GM19238 (cell line): Measurements from ENCODE around the gene CYB561A3.

ENCODE experiments used
- DNase-seq: peaks from one replicate; pipeline ENCODE4 v3.0.0; 2011; ENCODE audit warnings: low spot score; ENCODE audit not compliant: insufficient read length

The CYB561A3 gene

DNA sequence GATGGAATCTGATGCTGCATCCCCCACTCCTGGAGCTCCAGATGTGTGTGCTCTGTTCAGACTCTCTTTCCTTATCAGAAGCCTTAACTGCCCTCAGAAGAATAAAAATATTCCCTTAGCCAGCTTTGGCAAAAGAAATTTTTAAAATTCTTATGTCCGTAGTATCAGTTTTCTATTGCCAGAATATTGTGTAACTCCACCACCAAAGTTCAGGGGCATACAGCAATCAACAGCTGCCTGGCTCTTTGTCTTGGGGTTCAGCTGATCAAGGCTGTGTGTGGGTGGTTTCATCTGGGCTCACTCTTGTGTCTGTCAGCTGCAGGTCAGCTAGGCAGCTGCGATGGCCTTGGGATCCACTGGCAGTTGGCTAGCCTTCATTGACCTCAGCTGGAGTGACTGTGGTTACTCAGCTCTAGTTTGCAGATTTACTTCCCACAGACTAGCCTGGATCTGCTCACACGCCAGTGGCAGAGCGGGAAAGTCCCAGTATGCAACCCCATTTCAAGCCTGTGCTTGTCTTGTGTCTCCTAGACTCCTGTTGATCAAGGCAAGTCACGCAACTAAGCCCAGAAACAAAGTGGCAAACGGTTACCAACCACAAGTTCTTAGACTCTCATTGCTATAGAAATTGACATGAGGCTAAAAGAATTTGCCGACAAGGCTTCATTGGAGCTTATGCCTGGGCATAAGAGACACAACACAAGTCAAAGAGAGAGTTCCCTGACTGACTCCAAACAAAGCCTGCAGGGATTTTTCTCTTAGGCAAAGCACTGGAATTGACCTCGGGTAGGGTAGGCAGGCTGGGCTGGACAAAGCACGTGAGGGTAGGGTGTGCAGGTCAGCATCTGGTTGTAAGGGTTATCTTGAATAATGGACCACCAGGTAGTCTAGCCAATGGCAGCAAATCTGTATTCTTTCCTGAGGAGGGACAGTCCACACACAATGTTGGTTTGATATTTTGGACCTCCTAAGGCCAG lies 8.0 kb upstream of the CYB561A3 start:
- DNase-seq = no peak

DNA sequence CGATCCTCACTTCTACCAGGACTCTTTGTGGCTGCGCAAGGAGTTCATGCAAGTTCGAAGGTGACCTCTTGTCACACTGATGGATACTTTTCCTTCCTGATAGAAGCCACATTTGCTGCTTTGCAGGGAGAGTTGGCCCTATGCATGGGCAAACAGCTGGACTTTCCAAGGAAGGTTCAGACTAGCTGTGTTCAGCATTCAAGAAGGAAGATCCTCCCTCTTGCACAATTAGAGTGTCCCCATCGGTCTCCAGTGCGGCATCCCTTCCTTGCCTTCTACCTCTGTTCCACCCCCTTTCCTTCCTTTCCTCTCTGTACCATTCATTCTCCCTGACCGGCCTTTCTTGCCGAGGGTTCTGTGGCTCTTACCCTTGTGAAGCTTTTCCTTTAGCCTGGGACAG lies 7.0 kb upstream of the CYB561A3 start:
- DNase-seq = no peak

DNA sequence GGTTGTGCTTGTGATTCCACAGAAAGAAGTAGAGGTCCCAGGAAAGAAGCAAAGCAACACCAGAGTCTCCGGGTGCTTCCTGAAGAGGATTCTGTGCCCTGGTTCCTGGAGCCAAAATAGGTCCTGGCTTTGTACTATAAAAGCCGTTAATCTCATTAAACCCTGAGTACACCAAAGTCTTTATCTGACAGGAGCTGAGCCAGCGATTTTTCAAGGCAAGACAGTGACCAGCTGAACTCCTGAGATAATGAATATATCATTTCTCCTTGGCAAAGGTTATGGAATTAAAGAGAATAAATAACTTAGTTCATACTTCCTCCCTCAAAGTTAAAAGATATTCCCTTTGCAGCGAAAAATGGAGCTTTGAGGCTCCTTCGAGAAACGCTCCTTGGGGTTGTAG lies 5.7 kb upstream of the CYB561A3 start:
- no peak for DNase-seq

DNA sequence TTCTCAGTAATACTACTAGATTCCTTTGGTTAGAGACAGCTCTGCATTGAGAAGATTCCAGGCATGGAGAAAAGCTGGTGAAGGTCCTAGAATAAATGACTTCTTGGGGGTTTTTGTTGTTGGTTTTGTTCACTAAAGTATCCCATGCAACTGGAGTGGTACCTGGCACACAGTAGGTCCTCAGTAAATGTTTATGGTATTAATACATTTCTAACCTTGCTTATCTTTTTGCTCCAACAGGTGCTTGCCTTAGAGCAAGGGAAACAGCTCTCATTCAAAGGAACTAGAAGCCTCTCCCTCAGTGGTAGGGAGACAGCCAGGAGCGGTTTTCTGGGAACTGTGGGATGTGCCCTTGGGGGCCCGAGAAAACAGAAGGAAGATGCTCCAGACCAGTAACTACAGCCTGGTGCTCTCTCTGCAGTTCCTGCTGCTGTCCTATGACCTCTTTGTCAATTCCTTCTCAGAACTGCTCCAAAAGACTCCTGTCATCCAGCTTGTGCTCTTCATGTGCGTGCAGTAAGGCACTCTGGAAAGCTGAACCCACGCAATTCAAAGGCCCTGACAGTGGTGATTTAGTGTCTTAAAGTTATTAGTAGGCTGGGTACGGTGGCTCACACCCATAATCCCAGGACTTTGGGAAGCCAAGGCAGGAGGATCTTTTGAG lies 2.5 kb upstream of the CYB561A3 start:
- no peak for DNase-seq

DNA sequence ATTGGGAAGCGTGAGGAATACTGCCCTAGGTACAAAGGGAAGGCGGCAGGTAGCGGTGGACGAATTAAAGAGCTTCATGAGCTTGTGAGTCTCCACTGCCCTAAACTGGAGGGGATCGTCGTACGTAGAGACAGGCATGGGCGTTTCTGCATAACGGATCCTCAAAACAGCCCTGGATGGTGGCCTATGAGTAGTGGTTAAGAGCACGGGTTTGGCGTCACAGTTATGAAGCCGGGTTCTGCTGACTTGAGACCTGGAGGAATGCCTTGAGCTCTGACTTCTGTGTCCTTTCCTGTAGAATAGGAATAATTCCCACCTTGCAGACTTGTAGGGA lies 827 bp upstream of the CYB561A3 start:
- DNase-seq = peak; percentile 27

DNA sequence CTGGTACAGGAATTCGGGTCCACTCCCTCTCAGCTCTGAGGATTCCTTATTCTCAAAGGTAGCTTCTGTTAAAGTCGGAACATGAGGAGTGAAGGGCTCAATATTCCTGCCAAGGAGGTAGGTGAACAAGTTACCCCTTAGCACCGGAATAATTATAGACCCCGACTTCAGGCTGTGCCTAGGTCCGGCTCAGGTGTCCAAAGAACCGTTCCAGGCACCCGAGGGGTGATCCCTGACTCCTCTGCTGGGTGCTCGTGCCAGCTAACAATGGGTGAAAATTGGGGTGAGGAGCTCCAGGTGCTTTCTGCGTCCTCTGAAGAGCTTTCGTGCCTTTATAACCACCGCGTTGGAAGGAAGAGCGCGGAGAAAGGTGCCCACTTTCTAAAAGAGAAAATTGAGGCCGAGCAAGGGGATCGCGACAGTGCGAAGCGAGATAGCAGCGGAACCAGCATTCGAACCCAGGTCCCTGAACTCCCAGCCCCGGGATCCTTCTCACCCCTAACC lies 393 bp downstream of the CYB561A3 start:
- no peak for DNase-seq

DNA sequence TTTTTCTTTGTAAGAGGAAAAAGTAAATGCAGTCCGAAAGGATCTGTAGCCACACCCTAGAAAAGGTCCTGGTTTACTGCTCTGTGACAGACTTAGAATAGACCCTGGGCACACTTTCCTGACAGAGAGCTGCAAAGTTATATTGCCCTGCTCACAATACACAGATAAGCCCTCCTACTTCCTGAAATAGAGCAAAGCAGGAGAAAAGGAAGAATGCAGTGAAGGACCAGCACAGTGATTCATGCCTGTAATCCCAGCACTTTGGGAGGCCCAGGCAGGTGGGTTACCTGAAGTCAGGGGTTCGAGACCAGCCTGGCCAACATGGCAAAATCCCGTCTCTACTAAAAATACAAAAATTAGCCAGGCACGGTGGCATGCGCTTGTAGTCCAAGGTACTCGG lies 2.2 kb downstream of the CYB561A3 start:
- no peak for DNase-seq

DNA sequence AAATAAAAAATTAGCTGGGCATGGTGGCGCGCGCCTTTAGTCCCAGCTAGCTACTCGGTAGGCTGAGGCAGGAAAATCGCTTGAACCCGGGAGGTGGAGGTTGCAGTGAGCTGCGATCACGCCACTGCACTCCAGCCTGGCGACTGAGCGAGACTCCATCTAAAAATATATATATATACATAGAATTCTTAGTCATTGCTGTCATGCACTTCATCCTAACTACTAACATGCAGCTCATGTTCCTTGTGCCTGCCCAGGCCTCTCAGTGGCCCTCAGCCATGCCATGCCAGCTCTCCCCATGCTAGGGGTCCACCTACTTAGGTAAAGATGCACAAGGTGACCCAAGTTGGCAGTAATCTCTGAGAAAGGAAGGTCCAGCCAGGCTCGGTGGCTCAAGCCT lies 3.1 kb downstream of the CYB561A3 start:
- no peak for DNase-seq

DNA sequence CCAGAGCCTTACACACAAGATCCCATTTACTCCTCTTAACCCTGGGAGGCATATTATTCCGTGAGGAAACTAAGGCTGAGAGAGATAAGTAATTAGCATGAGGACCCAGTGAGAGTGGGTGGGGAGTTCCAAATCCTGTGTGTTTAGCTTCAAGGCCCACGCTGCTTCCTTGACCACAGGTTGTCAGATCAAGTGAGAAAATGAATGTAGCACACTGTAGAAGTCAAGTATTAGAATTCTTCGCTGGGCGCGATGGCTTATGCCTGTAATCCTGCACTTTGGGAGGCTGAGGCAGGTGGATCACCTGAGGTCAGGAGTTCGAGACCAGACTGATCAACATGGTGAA lies 3.8 kb downstream of the CYB561A3 start:
- DNase-seq = no peak

DNA sequence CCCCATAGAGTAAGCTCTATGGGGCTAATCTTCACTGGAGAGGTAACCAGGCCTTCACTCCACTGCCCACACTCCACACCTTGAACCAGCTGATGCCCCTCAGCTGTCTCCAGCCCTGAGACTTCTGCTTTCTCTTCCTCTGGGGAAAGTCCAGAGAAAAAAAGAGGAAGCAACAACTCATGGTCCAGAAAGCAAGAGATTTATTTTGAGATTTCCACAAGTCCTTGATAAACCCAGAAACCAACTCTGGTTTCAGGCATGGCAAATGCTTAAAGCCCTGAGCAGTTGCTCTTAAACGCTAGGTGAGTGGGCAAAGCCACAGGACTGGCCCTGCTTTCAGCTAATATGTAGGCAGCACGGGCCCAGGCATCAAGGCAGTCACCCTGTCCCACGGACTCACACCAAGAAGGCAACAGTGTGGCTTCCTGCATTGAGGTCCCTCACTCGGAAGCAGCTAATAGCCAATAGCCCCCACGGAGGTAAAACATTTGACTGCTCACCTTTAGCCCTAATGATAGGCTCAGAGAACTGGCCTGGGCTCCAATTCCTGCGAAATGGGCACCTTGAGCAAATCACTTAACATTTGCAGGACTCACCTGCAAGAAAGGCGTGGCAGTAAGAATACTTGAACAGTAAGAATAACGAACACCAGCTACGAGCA lies 4.3 kb downstream of the CYB561A3 start:
- DNase-seq = peak; percentile 42

DNA sequence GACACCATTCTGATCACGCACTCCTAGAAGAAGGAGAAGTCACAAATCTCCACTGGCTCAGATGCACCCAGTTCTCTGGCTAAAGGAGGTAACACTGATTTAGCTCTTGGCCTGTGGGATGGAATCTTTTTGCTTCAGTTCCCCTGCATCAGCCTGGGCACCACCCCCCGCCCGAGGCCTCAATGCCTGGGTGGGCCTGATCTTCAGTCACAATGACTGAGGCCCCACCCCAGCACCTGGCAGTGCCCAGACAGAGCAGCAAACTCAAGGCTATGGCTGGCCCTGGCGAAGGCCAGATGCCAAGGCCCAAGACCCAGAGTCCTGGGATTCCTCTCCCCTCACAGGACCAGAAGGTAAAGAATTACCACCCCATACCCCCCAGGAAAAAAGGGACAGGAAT lies 5.0 kb downstream of the CYB561A3 start:
- no peak for DNase-seq

DNA sequence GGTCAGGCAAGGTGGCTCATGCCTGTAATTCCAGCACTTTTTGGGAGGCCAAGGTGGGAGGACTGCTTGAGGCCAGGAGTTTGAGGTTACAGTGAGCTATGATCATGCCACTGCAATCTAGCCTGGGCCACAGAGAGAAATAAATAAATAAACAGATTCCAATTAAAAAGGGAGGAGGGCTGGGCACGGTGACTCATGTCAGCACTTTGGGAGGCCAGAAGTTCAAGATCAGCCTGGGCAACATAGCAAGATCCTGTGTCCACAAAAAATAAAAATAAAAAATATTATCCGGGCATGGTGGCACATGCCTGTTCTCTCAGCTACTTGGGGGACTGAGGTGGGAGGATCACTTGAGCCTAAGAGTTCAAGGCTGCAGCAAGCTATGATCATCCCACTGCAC lies 7.5 kb downstream of the CYB561A3 start:
- DNase-seq = no peak

DNA sequence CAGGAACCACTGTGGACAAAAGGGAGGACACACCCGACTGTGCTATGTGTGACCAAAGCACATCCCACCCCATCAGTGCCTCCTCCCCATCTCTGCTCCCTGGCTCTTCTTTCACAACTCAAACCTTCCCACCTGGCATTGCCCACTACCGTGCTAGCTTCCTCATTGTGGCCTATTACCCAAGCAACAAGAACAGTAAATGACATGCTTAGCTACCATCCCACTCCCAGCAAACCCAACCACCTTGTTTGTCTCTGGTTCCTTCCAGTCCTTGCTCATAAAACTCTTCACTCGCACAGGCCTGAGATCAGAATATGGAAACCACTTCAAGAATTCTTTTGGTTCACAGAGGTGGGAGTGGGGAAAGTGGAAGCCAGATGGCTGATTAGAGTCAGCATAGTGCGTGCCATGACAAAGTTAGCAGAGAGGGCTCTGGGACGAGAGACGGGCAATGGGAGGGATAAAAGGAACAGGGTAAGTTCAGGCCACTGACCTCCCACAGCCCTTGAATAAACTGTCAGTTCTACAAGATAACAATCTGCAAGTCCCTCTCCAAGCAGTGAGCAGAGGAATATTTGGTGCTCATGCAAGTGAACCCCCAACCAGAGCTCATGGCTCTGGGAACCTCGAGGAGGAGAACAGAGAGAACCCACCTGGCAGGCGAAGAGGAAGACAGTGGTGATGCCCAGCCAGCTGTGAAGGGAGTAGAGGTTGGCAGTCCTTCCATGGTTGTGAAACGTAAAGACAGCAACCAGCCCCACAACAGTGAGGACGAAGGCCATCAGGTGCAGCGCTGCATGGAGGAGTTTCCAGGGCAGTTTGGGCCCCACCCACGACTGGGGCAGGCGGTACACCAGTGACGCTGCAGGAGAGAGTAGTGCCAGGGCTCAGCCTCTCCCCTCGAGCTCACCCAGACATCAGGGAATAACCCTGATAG lies 8.3 kb downstream of the CYB561A3 start:
- DNase-seq = no peak

DNA sequence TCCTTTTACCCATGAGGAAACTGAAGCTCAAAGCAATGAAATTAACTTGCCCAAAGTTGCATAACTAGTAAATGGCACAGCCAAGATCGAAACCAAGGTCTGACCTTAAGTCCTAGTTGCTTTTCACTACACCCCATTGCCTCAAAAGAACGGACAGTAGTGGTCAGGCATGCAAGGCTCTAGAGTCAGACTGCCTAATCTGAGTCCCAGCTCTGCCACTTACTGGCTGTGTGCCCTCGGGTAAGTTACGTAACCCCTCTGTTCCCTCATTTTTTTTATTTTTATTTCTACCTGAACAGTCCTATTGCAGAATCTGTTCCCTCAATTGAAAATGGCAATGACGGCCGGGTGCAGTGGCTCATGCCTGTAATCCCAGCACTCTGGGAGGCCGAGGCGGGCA lies 9.6 kb downstream of the CYB561A3 start:
- no peak for DNase-seq

DNA sequence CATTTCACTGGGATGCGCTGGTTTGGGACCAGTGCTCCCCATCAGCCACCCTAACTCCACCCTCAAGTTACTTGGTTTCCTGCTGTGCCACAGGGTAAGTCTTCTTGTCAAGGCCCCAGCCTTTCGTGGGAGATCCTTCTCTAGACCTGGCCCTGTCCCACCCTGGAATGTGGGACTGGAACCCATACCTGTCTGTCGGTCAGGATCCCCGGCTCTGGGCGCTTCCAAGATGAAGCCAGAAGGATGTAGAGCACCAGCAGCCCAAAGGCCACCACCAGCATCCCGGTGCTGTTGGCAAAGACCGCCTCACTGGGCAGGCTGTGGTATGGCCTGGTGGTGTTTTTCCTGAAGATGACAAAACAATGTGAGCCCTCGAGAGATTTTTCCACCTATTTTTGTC lies 10.9 kb downstream of the CYB561A3 start:
- no peak for DNase-seq

DNA sequence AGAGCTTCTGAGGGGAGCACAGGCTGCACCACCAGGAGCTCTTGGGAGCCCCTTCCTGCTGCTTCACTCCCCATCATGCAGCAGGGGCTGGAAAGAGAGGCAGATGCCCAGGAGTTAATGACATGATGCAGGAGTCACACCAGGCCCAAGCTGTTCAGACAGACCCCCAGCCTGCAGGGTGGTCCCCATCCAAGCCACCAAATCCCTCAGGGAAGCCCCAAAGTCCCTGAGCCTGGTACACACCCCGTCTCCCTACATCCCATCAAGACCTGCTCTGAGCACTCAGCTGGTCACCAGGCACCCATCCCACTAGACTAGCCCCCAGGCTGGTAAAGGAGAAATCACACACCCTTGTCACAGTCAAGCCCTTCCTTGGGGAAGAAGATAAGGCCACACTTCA lies 11.3 kb downstream of the CYB561A3 start:
- no peak for DNase-seq

DNA sequence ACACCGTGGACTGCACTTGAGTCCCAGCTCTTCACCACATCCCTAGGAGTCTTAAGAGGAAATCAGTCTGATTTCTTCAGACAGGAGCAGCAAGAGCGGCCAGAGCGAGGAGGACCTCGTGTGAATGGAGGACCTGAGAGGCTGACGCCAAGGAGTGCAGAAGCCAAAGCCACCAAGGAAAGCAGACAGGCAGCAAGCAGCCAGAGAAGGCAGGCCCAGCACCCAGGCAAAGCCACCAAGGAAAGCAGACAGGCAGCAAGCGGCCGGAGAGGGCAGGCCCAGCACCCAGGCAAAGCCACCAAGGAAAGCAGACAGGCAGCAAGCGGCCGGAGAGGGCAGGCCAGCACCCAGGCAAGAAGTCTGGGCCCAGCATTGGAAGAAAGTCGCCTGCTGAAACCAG lies 11.8 kb downstream of the CYB561A3 start:
- DNase-seq = no peak

DNA sequence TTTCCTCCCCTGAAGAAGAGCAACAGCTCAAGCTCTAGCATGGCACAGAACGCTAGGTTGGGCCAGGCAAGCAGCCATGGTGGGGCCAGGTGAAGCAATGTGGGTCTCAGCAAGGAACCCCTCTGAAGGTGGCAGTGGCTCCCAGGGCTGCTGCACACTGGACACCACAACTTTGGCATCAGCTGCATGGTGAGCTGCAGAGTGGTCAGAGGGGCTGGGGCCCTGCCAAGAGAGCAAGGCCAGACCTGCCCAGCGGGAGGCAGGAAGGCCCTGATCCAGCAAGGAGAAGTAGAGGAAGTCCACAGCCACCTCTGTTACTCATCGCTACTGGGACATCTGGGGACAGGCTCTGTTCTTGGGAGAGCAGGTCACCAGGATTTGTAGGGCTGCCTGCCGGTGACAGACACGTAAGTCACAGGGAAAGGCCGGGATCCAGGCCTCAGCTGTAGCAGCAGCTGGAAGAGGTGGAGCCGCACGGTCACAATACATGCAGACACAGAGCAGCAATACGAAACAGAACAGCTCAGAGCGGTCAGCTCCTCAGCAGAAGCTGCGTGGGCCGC lies 12.4 kb downstream of the CYB561A3 start:
- no peak for DNase-seq

DNA sequence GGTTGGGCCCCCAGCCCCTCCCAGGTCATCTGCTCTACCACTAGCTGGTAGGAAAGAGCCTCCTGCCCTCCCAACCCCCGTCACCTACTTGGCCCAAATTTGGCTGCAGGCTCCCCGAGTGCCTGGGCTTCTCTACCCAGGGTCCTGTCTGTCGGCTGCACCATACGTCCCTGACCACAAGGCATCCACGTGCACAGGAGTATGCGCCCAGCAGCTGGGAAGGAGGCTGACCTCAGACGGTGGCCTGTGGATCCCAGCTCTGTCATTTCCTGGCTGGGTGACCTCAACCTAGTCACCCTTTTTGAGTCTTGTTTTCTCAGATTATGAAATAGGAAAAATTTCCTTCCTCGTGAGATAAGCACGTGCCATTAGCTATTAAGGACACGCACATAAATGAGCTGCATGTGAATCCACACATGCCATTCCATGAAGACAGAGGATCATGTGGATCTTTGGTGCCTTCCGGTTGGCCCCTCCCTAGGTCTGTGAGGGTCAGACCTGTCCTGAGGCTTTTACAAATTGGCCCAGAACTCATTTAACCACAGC lies 13.7 kb downstream of the CYB561A3 start:
- no peak for DNase-seq

DNA sequence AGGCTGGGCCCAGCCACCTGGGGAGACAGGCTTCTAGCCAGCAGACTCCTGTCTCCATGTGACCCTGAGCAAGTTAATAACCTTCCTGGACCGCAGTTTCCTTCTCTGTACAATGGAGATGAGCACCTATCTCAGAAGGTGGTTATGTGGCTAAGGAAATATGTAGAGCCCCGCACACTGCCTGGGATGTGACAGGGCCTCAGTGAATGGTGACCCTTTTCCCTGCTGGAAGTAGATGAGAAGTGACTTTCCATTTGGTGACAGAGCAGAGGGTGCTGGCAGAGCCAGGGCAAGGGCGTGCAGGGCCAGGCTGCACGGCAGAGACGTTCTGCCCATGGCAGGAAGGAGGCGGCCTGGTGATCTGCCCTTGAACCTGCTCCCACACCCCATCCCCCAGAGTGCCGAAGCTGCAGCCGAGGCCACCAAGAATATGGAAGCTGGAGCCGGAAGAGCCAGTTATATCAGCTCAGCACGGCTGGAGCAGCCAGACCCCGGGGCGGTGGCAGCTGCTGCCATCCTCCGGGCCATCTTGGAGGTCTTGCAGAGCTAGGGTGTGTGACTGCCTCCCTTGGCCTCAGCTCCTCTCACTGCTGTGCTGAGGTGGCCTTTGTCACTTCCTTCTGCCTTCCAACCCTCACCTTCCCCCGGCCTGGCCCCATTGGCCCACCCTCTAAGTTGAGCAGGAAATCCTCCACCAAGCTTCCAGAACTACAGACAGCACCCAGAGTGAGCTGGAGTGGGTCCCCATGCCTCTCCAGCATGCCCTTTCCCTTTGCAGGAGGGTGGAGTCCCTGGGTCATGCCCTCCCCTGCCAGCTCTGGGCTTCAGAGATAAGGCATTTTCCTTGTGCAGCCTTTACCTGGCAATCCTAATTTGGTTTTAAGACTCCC lies 15.5 kb downstream of the CYB561A3 start:
- DNase-seq = no peak
